ENCODE measurements around the gene SARDH.

GRCh38 chr9:133727876-133728441 is 10.2 kb downstream of the SARDH start:
- TF ChIP-seq, protein P1, sequence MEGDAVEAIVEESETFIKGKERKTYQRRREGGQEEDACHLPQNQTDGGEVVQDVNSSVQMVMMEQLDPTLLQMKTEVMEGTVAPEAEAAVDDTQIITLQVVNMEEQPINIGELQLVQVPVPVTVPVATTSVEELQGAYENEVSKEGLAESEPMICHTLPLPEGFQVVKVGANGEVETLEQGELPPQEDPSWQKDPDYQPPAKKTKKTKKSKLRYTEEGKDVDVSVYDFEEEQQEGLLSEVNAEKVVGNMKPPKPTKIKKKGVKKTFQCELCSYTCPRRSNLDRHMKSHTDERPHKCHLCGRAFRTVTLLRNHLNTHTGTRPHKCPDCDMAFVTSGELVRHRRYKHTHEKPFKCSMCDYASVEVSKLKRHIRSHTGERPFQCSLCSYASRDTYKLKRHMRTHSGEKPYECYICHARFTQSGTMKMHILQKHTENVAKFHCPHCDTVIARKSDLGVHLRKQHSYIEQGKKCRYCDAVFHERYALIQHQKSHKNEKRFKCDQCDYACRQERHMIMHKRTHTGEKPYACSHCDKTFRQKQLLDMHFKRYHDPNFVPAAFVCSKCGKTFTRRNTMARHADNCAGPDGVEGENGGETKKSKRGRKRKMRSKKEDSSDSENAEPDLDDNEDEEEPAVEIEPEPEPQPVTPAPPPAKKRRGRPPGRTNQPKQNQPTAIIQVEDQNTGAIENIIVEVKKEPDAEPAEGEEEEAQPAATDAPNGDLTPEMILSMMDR (IDR thresholded peaks at IDR 0.05; ENCODE audit: low read length), result 0 out of 2 replicates have a peak, but pooled peaks have one; percentile 6
- TF ChIP-seq EZH2phosphoT487 (IDR thresholded peaks at IDR 0.05; ENCODE audit: low read length) (no peak), EZH2 (optimal IDR thresholded peaks at IDR 0.05; ENCODE audit: low read depth, low read length) (no peak)
